OCI-LY7 (cell line): ENCODE results near the gene LYPD5. TPM values are rescaled to one million over a fixed set of nuclear protein-coding genes. Genes with fewer than 3 reads are reported as not detected.

ENCODE experiments used
- BruUV-seq: library from RNA; stranded (reverse); fragments of 400-500 nt; replicated peaks from 2 replicates; lab custom pipeline; 2021; lab: Mats Ljungman, UMichigan
- CTCF ChIA-PET: fragments of 300-600 bp; sonication (Branson Sonifier 250); formaldehyde crosslinking; loops from one replicate; lab custom pipeline; 2022; ENCODE audit warnings: antibody characterized with exemption; ENCODE audit not compliant: unreplicated experiment; lab: Charles Lee
- POLR2A ChIA-PET: fragments of 300-600 bp; sonication (Branson Sonifier 250); formaldehyde crosslinking; loops from one replicate; lab custom pipeline; 2022; ENCODE audit warnings: antibody characterized with exemption; lab: Charles Lee
- DNase-seq: peaks from one replicate; pipeline ENCODE4 v3.0.0-alpha.2; 2015; ENCODE audit warnings: low spot score
- H2AFZ ChIP-seq: fragments of 200-600 bp; sonication (generic), shearing (Covaris generic); 2 replicates; pipeline ENCODE4 v1.6.1; 2014; ENCODE audit warnings: mild to moderate bottlenecking, antibody characterized with exemption, low read length, moderate library complexity
- H3K27ac ChIP-seq: fragments of 200-600 bp; sonication (generic); 2 replicates; pipeline ENCODE4 v1.5.1; 2014; ENCODE audit warnings: mixed run types, low read depth, mild to moderate bottlenecking, moderate library complexity, low read length, inconsistent platforms; ENCODE audit not compliant: poor library complexity, severe bottlenecking
- H3K36me3 ChIP-seq: fragments of 200-600 bp; sonication (generic); 2 replicates; pipeline ENCODE4 v1.6.1; 2014; ENCODE audit warnings: mild to moderate bottlenecking, antibody characterized with exemption, low read length, moderate library complexity, mixed read lengths; ENCODE audit not compliant: insufficient read depth
- H3K4me1 ChIP-seq: fragments of 200-600 bp; sonication (generic); 2 replicates; pipeline ENCODE4 v1.5.1; 2014; ENCODE audit warnings: mild to moderate bottlenecking, low read length; ENCODE audit not compliant: insufficient read depth, poor library complexity, severe bottlenecking
- H3K4me2 ChIP-seq: fragments of 200-600 bp; sonication (generic); 2 replicates; pipeline ENCODE4 v1.6.1; 2014; ENCODE audit warnings: mild to moderate bottlenecking, low read length
- H3K4me3 ChIP-seq: fragments of 200-600 bp; sonication (generic); 2 replicates; pipeline ENCODE4 v1.5.1; 2014; ENCODE audit warnings: mild to moderate bottlenecking, low read depth, low read length; ENCODE audit not compliant: poor library complexity, severe bottlenecking
- H3K79me2 ChIP-seq: fragments of 200-600 bp; sonication (generic); 2 replicates; pipeline ENCODE4 v1.6.1; 2016; ENCODE audit warnings: low read depth, mild to moderate bottlenecking, low read length, moderate library complexity, mixed read lengths; ENCODE audit not compliant: insufficient read depth
- H3K9me2 ChIP-seq: fragments of 200-600 bp; sonication (generic); 2 replicates; pipeline ENCODE4 v1.6.1; 2016; ENCODE audit warnings: mild to moderate bottlenecking, low read length, mixed read lengths; ENCODE audit not compliant: insufficient read depth
- H3K9me3 ChIP-seq: fragments of 200-600 bp; sonication (generic); 2 replicates; pipeline ENCODE4 v1.6.1; 2014; ENCODE audit warnings: mild to moderate bottlenecking, mixed run types, low read length, mixed read lengths
- H4K20me1 ChIP-seq: fragments of 200-600 bp; sonication (generic); 2 replicates; pipeline ENCODE4 v1.6.1; 2014; ENCODE audit warnings: mild to moderate bottlenecking, antibody characterized with exemption, low read length, moderate library complexity, mixed read lengths; ENCODE audit not compliant: insufficient read depth
- EZH2phosphoT487 ChIP-seq: fragments of 200-600 bp; sonication (generic); IDR thresholded peaks from 2 replicates; pipeline ENCODE4 v1.6.1; 2018; ENCODE audit warnings: low read depth, borderline replicate concordance, mild to moderate bottlenecking, mixed run types, antibody characterized with exemption, low read length, moderate library complexity, mixed read lengths
- intact Hi-C: fragments of 100-400 bp; cut with micrococcal nuclease; formaldehyde crosslinking; loops from one replicate; pipeline ENCODE4 v1.10.0; 2022; ENCODE audit not compliant: unreplicated experiment
- total RNA-seq, 2 experiments: library from RNA; depleted of rRNA in 1 of 2; stranded (reverse); fragments of >200 nt in 1 of 2; shearing (Covaris generic) in 1 of 2; gene quantifications; 2 replicates each; pipeline ENCODE4 v1.2.3, GENCODE V29; 2014 to 2022
- TF ChIP-seq, protein P1 (sequence below): fragments of 200-600 bp; sonication (generic); conservative IDR thresholded peaks from 2 replicates; pipeline ENCODE4 v1.5.1; 2014; ENCODE audit warnings: mild to moderate bottlenecking, antibody characterized with exemption, low read length, moderate library complexity, mixed read lengths

The LYPD5 gene
- total RNA-seq, 2 experiments from 2014 or later: not detected

DNA sequence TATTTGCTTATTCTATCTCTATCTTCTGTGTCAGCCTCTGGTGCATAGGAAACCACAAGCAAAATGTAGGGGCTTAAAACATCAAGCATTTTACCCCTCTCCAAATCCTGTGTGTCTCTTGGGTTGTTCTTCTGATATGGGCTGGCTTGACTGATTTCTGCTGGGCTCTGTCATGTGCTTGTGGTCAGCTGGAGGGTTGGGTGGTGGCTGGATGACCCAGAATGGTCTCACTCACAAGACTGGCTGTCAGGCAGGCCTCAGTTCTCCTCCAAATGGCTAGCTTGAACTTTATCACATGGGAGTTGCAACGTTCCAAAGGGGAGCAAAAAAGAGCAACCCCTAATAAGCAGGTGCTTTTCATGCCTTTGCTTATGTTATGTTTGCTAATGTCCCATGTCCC is 9.6 kb upstream of the LYPD5 start:
- Histone ChIP-seq H3K9me3 (no peaks in the 10 kb centered on the region), H2AFZ (no peak overlapping the region), H3K4me1 (peaks cover 4% of the 10 kb centered on the region), H3K4me3 (no peak overlapping the region), H3K4me2 (no peak overlapping the region), H3K36me3 (no peaks in the 10 kb centered on the region), H3K79me2 (no peaks in the 10 kb centered on the region), H4K20me1 (no peaks in the 10 kb centered on the region), H3K9me2 (no peaks in the 10 kb centered on the region), H3K27ac (no peak overlapping the region)
- no TSS peak for BruUV-seq
- TF ChIP-seq, protein P1, sequence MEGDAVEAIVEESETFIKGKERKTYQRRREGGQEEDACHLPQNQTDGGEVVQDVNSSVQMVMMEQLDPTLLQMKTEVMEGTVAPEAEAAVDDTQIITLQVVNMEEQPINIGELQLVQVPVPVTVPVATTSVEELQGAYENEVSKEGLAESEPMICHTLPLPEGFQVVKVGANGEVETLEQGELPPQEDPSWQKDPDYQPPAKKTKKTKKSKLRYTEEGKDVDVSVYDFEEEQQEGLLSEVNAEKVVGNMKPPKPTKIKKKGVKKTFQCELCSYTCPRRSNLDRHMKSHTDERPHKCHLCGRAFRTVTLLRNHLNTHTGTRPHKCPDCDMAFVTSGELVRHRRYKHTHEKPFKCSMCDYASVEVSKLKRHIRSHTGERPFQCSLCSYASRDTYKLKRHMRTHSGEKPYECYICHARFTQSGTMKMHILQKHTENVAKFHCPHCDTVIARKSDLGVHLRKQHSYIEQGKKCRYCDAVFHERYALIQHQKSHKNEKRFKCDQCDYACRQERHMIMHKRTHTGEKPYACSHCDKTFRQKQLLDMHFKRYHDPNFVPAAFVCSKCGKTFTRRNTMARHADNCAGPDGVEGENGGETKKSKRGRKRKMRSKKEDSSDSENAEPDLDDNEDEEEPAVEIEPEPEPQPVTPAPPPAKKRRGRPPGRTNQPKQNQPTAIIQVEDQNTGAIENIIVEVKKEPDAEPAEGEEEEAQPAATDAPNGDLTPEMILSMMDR: no peak
- no peak for TF ChIP-seq EZH2phosphoT487
- no peak for DNase-seq
- ChIA-PET POLR2A (interaction anchor here (0.6 kb wide), 1 partner anchor 15 kb away, joined by 4 read pairs; no protein-coding TSS in a partner anchor), CTCF (no interaction called here)
- intact Hi-C loops: no loop called here

DNA sequence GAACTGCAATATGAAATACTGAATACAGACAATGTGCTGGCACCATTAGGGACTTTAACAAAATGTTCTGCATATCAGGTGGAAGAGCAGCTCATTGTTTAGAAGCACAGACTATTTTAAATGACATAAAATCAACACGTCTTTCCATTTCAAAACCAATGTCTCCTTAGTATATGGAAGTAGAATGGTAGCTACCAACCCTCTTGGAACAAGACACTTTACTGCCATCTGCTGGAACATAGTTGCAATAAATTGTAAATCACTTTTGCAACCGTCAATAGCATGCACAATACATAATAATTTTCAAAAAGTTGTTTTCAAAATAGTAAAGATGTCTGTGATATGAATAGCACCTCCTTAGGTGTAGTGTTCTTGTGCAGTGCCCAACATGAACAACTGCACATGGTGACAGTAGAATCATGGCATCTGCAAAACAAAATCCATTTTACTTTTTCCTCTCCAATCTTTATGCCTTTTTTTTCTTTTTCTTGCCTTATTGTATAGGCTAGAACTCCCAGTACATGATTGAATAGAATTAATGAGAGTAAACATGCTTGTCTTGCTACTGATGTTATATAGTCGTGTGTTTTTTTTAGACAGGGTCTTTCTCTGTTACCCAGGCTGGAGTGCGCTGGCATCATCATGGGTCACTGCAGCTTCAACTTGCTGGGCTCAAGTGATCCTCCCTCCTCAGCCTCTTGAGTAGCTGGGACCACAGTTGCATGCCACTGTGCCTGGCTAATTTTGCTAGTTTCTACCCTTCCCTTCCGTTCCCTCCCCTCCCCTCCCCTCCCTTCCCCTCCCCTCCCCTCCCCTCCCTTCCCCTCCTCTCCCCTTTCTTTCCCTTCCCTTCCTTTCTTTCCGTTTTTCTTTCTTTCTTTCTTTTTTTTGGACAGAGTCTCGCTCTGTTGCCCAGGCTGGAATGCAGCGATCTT is 7.8 kb upstream of the LYPD5 start:
- peak; percentile 81 for DNase-seq
- ChIA-PET POLR2A (no interaction called here), CTCF (no interaction called here)
- no peak overlapping the region for H2AFZ ChIP-seq
- no peak overlapping the region for H3K27ac ChIP-seq
- H3K9me2 ChIP-seq: no peaks in the 10 kb centered on the region
- peaks cover 4% of the 10 kb centered on the region for H3K4me1 ChIP-seq
- no peaks in the 10 kb centered on the region for H3K9me3 ChIP-seq
- H3K4me3 ChIP-seq: no peak overlapping the region
- H4K20me1 ChIP-seq: no peaks in the 10 kb centered on the region
- intact Hi-C loops: loop anchor here (2.0 kb wide), 1 partner anchor 65 kb away; no protein-coding TSS in a partner anchor
- no peaks in the 10 kb centered on the region for H3K36me3 ChIP-seq
- H3K4me2 ChIP-seq: no peak overlapping the region
- BruUV-seq: no TSS peak
- TF ChIP-seq EZH2phosphoT487: no peak
- TF ChIP-seq, protein P1: peak; percentile 94
- no peaks in the 10 kb centered on the region for H3K79me2 ChIP-seq

DNA sequence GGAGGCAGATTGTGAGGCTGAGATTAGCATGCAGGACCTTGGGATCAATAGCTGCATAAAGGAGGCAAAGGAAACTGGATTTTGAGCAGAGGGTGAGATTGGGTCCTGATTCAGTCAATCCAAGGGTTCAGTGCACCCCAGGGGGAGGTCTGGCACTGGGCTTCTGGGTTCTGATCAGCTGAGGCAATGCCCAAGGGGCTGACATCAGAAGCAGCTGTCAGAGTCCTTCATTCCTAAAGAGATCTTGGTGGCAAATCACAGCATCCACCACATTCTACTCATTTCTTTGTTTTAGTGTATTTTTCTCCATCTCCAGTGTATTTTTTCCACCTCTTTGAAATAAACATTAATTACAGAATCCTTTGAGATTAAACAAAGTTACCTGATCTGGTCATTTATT is 5.4 kb upstream of the LYPD5 start:
- H3K79me2 ChIP-seq: no peaks in the 10 kb centered on the region
- ChIA-PET POLR2A (no interaction called here), CTCF (no interaction called here)
- intact Hi-C loops: loop anchor here (2.0 kb wide), 1 partner anchor 63 kb away; no protein-coding TSS in a partner anchor
- no peak for TF ChIP-seq EZH2phosphoT487
- TF ChIP-seq, protein P1: no peak
- H3K4me1 ChIP-seq: peaks cover 4% of the 10 kb centered on the region
- no peaks in the 10 kb centered on the region for H3K9me3 ChIP-seq
- H3K27ac ChIP-seq: no peak overlapping the region
- BruUV-seq: no TSS peak
- no peak overlapping the region for H3K4me2 ChIP-seq
- no peaks in the 10 kb centered on the region for H3K9me2 ChIP-seq
- H2AFZ ChIP-seq: no peak overlapping the region
- H4K20me1 ChIP-seq: no peaks in the 10 kb centered on the region
- no peaks in the 10 kb centered on the region for H3K36me3 ChIP-seq
- no peak overlapping the region for H3K4me3 ChIP-seq
- DNase-seq: no peak
